A549 (cell line): ENCODE data around the gene LGMN.

Experiments used
- CBX2 ChIP-seq: fragments of 200-600 bp; sonication (generic); IDR thresholded peaks from 2 replicates; pipeline ENCODE4 v1.6.1; 2016; ENCODE audit warnings: low read depth, mild to moderate bottlenecking, borderline replicate concordance
- CHD4 ChIP-seq: fragments of 200-600 bp; sonication (generic); IDR thresholded peaks from 2 replicates; pipeline ENCODE4 v1.6.1; 2016; ENCODE audit warnings: antibody characterized with exemption, mild to moderate bottlenecking, borderline replicate concordance
- CTCF ChIP-seq: fragments of >200 bp; sonication (Bioruptor Twin); formaldehyde crosslinking; IDR thresholded peaks from 3 replicates; pipeline ENCODE4 v1.5.1; 2016
- ELK1 ChIP-seq: fragments of 150-350 bp; IDR thresholded peaks from 2 replicates; pipeline ENCODE4 v1.6.1; 2014; ENCODE audit warnings: low read depth, mild to moderate bottlenecking, low read length
- GATA3 ChIP-seq: IDR thresholded peaks from 2 replicates; pipeline ENCODE4 v1.6.1; 2012; ENCODE audit warnings: borderline replicate concordance
- JUNB ChIP-seq: fragments of >200 bp; sonication (Bioruptor Twin); formaldehyde crosslinking; IDR thresholded peaks from 2 replicates; pipeline ENCODE4 v1.6.1; 2016
- MAFK ChIP-seq: fragments of 450-650 bp; IDR thresholded peaks from 2 replicates; pipeline ENCODE4 v1.6.1; 2014; ENCODE audit not compliant: partially characterized antibody
- PBX3 ChIP-seq: IDR thresholded peaks from 2 replicates; pipeline ENCODE4 v1.6.1; 2012
- POLR2A ChIP-seq: IDR thresholded peaks from 2 replicates; pipeline ENCODE4 v1.6.1; 2012; ENCODE audit warnings: mild to moderate bottlenecking, low read length
- SMC3 ChIP-seq: fragments of >200 bp; sonication (Bioruptor Twin); formaldehyde crosslinking; IDR thresholded peaks from 3 replicates; pipeline ENCODE4 v1.6.1; 2018; ENCODE audit warnings: inconsistent platforms
- TP53 ChIP-seq: fragments of 250-450 bp; sonication (Bioruptor Pico); IDR thresholded peaks from 2 replicates; pipeline ENCODE4 v1.5.0; 2021; ENCODE audit warnings: mild to moderate bottlenecking, moderate library complexity

GRCh38 chr14:92711976-92712653 is 36.3 kb downstream of the LGMN start:
- TF ChIP-seq CTCF: no peak
- no peak for TF ChIP-seq SMC3
- no peak for TF ChIP-seq PBX3
- TF ChIP-seq POLR2A: no peak
- TF ChIP-seq MAFK: no peak
- TF ChIP-seq CBX2: no peak
- no peak for TF ChIP-seq GATA3
- no peak for TF ChIP-seq JUNB
- no peak for TF ChIP-seq TP53
- TF ChIP-seq CHD4: no peak
- no peak for TF ChIP-seq ELK1
